HG03565 (cell line): ENCODE data around the gene EPS8.
A peak's percentile ranks its signal among the peaks of the same experiment; 100 is the strongest.
"Not testable (repeated sequence)": the region's sequence is repeated elsewhere in the genome, so short reads cannot be mapped to it uniquely, and the experiment has no call there.

Source experiments
- ATAC-seq: cut with Tn5 transposase; IDR thresholded peaks from one replicate; pipeline ENCODE4 v1.9.1; 2021; ENCODE audit warnings: mild to moderate bottlenecking, moderate library complexity; ENCODE audit not compliant: unreplicated experiment

The EPS8 gene

DNA sequence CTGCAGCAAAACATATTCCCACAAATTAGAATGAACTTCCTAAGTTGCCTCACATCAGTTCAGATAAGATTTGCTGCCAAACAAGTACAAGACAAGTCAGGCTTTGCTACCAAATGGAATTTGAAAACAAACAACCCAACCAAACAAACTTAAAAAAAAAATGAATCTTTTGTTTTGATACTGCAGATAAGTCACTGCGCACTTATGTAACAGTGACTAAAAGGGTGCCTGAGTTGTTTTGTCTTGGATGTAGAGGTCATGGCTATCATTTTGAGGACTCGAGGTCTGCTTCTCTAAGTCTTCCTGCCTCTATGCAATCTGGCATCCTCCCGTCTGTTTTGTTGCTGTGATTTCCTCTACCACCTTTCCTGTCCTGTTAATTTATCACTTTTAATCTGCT lies 11.1 kb upstream of the EPS8 start:
- no peak for ATAC-seq

DNA sequence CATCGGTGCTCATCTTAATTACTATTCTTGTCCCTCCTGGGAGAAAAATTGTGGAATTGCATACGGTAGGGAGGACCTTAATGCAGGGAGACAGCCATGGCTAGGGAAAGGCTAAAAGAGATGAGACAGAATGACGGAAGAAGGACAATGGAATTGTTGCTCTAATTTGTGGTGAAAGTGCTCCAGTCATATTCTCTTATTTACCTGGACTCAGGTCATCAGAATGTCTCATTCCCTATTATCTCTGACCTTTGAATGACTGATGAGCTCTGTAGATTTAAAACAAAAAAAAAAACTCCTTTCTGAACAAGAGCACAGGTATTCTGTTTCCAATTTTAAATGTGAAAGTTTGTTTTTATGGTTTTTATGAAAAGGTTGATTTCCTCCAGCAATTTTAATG lies 8.6 kb upstream of the EPS8 start:
- ATAC-seq, result no peak

DNA sequence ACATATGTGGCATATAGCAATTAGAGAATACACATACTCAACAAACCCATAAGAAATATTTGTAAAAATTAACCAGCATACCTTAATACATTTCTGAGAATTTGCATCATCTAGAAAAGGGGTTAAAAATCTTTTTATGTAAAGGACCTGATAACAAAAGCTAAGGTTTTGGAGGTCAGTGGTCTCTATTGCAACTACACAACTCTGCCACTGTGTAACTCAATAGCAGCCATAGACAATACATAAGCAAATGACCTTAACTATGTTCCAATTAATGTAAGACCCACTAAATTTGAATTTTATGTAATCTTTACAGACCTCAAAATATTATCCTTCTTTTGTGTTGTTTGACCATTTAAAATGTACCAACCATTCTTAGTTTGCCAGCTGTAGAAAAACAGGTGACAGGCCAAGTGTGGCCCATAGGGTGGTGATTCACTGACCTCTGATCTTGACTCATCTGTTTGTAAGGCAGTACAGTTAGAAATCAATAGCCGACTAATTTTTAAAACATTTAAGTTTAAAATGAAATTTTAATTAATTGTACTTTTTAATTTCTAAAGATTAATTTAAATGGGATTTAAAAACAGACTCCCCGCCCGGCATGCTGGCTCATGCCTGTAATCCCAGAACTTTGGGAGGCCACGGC lies 7.4 kb upstream of the EPS8 start:
- ATAC-seq, result no peak

DNA sequence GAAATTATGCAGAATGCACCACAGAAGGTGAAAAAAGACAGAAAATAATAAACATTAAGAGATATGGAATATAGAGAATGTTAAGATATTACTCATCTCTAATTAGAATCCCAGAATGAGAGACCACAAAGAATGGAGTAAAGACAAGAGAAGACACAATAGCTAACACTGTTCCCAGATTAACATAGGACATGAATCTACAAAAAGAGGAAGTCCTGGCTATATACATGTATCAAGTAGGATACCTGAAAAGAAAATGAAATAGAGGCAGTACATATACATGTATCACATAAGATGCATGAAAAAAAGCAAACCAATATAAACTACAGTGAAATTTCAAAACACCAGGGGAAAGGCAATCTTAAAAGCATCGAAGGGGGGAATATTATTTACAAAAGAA lies 5.6 kb upstream of the EPS8 start:
- ATAC-seq, result no peak

DNA sequence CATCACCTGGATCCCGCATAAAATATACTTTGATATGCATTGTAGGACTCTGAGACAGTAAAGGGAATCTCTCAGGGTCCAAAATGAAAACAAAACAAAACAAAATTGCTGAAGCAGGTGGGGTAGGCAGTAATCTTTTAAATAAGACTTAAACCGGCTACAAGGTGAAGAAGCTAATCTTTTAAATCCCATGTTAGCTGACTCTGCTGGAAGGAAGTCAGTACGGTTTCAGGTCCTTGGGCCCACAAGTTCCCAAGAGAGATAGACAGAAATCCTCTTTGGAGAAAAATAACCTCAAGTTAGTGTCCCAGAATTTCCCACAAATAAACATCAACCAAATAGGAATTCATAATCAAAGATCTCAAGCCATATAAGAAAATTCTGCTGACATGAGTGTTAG lies 5.0 kb upstream of the EPS8 start:
- no peak for ATAC-seq

DNA sequence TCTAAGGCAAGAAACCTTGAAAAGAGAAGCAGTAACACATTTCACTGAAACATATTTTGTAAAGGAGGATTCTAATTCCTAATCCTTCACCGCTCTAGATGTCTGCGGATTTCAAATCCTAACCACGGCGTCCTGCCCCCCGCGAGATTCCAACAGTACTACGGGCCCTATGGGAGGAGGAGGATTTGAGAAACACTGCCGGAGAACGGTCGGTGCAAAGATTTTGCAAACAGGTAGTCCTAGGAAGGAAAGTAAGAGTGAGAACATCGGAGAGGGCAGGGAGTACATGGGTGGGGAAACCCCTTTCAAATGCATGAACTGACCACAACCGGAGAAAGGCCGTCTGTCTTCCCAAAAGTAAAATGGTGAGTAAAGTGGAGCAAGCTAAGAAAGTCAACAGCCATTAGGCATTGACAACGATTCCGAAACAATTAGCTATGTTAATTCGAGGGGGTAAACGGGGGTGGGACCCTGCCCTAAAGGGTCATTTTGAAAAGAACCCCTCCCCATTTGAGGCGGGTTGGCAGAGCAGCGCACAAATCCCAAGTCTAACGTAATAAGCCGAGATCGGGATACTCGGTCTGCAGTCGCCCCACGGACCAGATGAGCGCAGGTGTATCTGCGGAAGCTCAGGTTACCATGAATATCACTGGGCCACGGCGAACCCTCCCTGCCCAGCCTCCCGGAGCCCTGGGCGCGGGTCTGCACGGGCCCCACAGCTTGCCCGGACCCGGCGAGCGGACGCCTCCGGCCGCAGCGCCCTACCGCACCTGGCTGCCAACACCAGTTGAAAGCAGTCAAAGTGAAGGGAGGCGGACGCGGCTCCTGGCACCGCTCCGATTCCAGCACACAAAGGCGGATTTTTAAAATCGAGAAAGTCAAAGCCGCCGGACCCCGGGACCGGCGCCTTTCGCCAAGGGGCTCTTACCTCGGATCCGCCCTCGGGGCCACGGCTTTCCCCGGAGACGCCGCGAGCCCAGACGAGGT lies 662 bp downstream of the EPS8 start:
- peak; percentile 14 for ATAC-seq

DNA sequence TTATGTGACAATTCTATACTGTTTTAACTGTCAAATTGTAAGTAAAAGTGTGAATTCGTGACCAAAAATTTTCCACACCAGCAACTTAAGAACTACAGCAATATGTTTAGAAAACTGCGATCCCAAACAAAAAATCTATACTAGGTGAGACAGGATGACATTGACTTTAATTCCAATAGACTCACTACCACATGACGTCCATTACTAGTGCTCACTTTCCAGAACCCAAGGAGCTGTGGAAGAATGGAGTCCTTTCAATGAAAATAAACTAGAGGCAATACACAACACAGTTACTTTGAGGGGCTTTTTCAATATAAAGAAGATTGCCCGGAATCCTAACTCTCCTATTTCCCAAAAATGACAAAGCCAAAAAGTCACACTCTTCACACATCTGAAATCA lies 1.4 kb downstream of the EPS8 start:
- no peak for ATAC-seq

DNA sequence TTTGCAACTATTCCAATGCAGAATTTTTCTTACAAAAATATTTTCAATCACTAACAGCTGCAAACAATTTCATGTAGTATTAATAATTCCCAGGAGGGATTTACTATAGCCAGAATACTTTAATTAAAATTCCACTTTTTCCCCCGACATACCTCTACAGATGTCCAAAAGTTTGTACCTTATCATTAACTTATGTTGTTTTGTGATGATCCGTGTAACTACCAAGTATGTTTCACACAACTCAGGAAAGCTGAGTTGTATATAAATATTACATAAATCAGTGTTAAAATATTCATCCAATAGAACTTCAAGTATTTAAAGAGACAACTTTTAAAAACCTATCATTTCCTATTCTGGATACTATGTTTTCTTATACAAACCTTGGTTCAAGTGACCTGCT lies 2.4 kb downstream of the EPS8 start:
- no peak for ATAC-seq

DNA sequence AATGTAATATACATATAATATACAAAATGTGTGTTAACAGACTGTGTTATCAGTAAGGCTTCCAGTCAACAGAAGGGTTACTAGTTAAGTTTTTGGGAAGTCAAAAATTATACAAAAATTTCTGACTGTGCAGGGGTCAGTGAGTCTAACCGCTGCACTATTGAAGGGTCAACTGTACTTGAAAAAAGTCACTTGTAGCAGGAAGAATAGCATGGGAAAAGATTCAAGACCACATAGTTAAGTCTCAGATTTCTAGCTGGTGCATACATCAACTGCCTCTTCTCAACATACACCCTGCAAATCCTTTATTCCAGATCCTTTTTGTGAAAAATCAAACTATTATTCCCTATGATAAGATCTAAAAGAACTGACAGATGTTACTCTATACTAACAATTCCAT lies 5.9 kb downstream of the EPS8 start:
- no peak for ATAC-seq

DNA sequence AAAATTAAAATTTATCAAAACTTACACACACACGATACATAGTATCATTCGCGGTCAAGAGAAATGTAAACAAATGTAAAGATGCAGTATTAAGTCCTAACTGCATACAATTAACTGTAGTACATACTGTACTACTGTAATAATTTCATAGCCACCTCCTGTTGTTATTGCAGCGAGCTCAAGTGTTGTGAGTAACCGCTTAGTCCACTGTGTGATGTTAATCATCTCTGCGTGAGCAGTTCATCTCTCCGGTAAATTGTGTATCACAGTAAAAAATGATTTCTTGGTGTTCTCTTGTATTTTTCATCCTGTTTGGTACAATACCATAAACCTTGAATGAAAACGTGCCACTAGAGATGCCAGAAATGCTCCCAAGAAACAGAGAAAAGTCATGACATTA lies 6.5 kb downstream of the EPS8 start:
- ATAC-seq, result no peak

DNA sequence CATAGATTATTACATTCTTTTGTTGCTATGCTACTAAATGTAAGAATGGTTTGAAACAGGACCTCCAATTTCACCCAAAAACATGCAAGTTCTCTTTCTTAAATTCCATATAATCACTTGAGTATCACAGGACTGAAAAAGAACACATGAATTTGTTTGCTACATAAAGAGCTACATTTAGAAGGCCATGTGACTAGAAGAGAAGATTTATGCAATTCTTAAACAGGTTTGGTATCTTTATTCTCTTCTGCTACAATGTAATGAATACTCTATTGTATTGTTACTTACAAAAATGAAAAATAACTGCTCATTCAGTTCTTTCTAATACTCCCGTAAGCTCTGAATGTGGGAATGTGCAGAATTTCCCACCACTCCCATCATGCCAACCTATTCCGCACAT lies 9.3 kb downstream of the EPS8 start:
- no peak for ATAC-seq

DNA sequence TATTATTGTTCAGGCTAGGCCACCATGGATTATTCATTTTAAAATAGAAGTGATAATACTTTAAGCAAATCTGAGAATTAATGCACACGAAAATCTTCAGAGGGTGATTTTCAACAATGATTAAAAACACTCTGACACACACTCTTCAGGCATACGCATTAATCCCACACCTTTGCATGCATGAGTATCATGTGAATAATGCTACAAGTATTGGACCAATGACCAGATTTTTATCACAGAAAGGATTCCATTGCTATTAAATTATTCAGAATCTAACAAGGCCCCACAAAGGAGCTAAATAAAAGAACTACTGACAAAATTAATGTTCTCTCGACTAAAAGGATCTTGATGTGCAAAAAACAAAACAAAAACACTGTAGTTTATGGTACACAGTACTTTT lies 11.1 kb downstream of the EPS8 start:
- no peak for ATAC-seq

DNA sequence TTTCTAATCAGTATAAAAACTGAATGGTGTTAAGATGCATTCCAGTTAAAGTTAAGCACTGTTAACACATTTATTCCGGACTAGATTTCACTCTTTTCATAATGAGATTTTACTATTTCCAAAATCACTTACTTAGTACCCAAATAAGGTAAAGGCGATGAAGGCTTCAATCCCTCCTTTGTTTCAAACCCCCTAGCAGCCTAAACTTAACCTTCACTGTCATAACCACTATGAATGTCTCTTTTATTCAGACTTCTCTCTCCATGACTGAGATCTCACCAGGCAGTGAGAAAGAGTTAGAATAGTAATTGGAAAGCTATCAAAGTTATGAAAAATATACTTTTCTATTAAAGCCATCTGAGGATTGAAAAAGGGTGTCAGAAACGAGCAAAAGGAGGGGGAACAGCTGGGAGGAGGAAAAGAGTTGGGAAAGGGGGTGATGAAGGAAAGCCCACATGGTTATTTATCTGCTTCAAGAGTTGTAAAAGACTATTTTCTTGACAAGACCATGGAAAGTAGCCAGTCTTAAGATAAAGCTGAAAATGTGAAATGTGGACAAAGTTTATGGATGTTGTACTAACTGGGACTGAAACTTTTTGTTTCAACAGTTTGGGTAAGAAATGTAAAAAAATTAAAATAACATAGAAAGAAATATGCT lies 11.7 kb downstream of the EPS8 start:
- ATAC-seq, result no peak

DNA sequence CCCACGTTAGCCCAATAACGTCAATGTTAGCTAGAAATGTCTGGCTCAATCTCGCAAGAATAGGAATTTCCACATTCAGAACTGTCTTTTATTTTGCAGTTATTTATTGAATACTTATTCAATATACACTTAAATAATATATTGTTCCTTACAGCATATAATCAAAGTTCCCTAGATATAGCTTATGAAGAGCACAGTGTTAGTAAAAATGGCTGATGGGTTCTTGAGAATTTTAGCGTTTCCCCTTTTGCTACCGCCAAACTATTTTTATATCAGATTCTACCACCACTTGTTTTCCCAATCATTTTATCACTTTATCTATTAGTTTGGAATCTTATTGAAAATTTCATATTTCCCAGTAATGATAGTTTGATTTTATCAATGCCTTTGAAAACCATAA lies 12.7 kb downstream of the EPS8 start:
- no peak for ATAC-seq

DNA sequence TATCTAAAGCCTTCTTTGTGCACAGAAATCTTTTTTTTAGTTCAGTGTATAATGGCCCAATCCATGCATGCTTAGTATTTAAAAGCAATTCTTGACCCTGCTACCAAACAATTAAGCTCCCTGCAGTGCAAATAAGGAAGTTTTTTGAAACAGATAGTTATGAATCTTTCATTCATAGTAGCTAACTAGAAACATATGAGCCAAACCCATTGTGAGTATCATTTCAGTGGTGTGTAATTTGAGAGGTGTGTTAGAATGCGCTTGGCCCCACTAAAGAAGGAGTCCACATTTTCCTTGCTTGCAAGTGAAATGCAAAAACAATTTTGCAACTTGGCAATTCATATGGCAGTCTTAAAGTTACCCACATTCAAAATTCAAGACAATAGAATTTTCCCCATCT lies 14.4 kb downstream of the EPS8 start:
- no peak for ATAC-seq

DNA sequence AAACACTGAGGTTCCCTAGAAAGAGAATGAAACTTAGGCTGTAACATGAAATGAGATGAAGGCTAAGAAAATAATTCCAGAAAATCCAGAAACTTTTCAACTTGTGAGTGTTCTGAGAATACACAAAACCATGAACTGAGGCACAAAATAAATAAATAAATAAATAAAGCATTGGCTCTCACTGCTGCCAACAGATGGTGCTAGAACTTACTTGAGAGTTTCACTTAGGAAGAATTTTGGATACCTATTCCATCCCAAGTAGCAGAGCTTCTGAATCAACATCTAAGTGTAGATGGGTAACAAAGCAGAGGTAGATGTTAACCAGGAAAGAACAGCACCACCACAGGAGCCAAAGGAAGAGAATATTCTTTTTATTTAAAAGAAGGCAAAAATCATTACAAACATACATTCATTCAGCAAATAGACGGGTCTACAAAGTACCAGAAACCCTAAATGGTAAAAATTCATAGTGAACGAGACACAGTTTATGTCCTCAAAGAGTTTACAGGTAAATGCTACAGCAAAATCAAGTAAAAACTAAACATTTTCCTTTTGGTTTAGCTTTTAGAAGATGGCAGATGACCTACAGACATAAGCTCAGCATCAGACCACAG lies 16.7 kb downstream of the EPS8 start:
- ATAC-seq, result no peak

DNA sequence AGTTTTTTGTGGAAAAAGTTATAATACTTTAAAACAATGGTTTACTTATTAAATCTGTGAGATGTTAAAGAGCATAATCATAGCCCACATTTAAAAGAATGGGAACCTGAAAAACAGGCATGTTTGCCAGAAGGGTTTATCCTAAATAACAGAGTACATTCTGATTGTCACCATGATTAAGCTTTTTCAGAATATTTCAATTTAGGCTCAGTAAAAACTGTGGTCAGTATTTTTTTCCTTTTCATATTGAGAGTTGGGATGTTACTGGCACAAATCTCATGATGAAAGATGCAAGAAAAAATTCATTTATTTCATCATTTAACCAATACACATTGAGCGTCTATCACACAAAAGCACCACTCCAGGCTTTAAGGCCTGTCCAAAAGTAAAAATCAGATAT lies 18.6 kb downstream of the EPS8 start:
- no peak for ATAC-seq

DNA sequence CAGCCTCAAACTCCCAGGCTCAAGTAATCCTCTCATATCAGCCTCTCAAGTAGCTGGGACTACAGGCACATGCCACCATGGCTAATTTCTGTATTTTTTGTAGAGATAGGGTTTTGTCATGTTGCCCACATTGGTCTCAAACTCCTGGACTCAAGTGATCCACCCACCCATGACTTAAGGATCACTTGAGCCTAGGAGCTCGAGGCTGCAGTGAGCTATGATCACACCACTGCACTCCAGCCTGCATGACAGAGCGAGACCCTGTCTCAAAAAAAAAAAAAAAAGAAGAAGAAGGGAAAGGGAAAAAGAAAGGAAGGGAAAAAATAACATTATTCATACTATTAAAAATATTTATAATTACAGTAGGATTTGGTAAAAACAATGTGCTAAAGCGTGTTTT lies 19.2 kb downstream of the EPS8 start:
- no peak for ATAC-seq

DNA sequence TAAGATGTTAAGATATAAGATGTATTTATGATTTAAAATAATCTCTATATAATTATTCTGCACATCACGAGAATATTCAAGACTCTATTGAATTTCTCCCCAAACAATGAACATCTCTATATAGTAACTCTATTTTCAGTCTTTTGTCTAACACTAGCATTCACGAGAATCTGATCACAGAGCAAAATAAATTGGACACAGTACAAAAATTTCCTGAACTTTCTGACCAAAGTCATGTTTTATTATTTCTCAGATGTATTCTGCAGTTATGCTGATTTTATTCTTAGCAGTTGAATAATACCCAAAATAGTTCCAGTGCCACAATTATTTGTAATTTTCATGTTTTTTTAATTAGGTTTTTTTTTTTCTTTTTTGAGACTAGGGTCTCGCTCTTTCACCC lies 19.6 kb downstream of the EPS8 start:
- ATAC-seq, result no peak

DNA sequence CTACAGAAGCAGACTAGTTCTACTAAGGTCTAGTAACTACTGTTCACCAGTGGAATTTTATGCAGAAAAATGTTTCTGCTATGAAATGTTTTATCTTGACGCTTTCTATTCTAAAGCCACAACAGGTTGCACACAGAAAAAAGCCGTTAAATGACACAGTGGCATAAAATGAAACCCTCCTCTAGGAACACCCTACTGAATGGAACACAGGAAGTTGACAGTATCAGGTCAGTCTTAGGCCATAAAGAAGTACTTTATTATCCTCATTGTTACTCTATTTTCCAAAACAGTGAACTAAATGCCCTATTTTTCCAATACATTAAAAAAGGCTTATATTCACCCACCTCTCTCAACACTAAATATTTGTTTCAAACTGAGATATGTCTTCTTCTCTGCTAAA lies 21.9 kb downstream of the EPS8 start:
- ATAC-seq, result no peak

DNA sequence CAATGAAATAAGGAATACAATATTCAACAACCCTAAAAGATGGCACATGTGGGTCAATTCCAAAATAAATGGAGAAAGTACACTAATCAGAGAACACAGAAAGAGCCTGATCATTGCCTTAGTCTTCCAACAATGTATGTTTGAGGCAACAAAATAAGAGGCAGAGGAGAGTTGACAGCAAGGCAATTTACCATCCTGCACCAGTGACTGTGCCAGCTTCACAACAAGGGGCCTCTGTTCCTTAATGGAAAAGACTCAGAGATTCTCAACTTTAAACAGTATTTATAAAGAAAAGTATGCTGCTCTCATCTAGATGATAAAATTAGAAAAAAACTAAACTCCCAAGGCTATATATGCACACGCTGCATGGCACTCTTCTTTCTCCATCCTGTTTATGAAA lies 25.9 kb downstream of the EPS8 start:
- no peak for ATAC-seq

DNA sequence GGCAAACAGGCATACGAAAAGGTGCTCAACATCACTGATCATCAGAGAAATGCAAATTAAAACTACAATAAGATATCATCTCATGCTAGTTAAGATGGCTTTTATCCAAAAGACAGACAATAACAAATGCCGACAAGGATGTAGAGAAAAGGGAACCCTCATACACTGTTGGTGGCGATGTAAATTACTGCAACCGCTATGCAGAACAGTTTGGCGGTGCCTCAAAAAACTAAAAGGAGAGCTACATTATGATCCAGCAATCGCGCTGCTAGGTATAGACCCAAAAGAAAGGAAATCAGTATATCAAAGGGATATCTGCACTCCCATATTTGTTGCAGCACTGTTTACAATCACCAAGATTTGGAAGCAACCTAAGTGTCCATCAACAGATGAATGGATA lies 27.0 kb downstream of the EPS8 start:
- not testable (repeated sequence) for ATAC-seq
